GM21576 (cell line): ENCODE results near the gene SF3B4.
"Not testable (repeated sequence)": the region's sequence is repeated elsewhere in the genome, so short reads cannot be mapped to it uniquely, and the experiment has no call there.

ENCODE experiments used
- ATAC-seq: cut with Tn5 transposase; IDR thresholded peaks from one replicate; pipeline ENCODE4 v1.9.1; 2021; ENCODE audit warnings: mild to moderate bottlenecking, moderate library complexity; ENCODE audit not compliant: unreplicated experiment

Gene SF3B4

GRCh38 chr1:149888999-149889289 lies 38.7 kb downstream of the SF3B4 start:
- ATAC-seq = no peak

- peak; percentile 20 for ATAC-seq
Observed at GRCh38 chr1:149888247-149888998, 39.2 kb downstream of the SF3B4 start.

GRCh38 chr1:149887456-149888246 lies 40.0 kb downstream of the SF3B4 start:
- ATAC-seq = peak; percentile 46

- ATAC-seq = not testable (repeated sequence)
Observed at GRCh38 chr1:149887196-149887455, 40.5 kb downstream of the SF3B4 start.

- peak; percentile 56 for ATAC-seq
Observed at GRCh38 chr1:149886396-149887195, 41.0 kb downstream of the SF3B4 start.

- ATAC-seq = not testable (repeated sequence)
Observed at GRCh38 chr1:149886121-149886395, 41.5 kb downstream of the SF3B4 start.

GRCh38 chr1:149885339-149886120 lies 42.1 kb downstream of the SF3B4 start:
- no peak for ATAC-seq

GRCh38 chr1:149884433-149885338 lies 42.9 kb downstream of the SF3B4 start:
- ATAC-seq = no peak

GRCh38 chr1:149883598-149884247 lies 43.9 kb downstream of the SF3B4 start:
- no peak for ATAC-seq

GRCh38 chr1:149881876-149882275 lies 45.7 kb downstream of the SF3B4 start:
- ATAC-seq = no peak

- no peak for ATAC-seq
Observed at GRCh38 chr1:149879556-149879955, 48.0 kb downstream of the SF3B4 start.

GRCh38 chr1:149877211-149877946 lies 50.2 kb downstream of the SF3B4 start:
- no peak for ATAC-seq
